Retinal pigment epithelial cell (primary cell): ENCODE measurements around the gene DACT1.

ENCODE experiments used
- DNase-seq: peaks from one replicate; pipeline ENCODE4 v3.0.0-alpha.2; 2010; ENCODE audit warnings: low read depth
- H3K4me3 ChIP-seq: 2 replicates; pipeline ENCODE4 v1.5.1; 2011; ENCODE audit warnings: mild to moderate bottlenecking, low read length, control low read depth, moderate library complexity
- CTCF ChIP-seq: conservative IDR thresholded peaks from 2 replicates; pipeline ENCODE4 v1.5.1; 2011; ENCODE audit warnings: low read depth, low read length, control low read depth, inconsistent platforms

The DACT1 gene

GRCh38 chr14:58666737-58667136 is 29.0 kb downstream of the DACT1 start:
- no peak overlapping the region for H3K4me3 ChIP-seq
- DNase-seq, result no peak
- no peak for TF ChIP-seq CTCF

DNA sequence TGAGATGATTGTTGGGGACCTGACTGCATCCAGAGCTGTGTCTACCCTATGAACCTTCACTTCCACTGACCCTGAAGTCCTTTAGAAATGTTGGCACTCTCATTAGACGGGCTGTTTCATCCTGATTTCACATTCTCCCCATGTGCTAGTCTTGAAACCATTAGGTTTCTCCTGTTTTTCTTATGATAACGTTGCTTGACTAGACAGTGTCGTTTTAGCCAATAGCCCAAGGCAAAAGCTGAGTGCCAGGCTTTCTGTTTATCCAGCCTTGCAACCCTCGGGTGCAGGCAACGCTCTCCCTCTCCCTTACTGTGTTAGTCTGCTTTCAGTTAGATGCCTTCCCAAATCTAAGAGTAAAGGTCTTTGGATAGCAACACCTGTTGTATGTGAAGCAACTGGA is 30.1 kb downstream of the DACT1 start:
- H3K4me3 ChIP-seq, result no peak overlapping the region
- no peak for DNase-seq
- no peak for TF ChIP-seq CTCF

GRCh38 chr14:58668848-58669480 is 31.2 kb downstream of the DACT1 start:
- DNase-seq, result no peak
- no peak for TF ChIP-seq CTCF
- H3K4me3 ChIP-seq, result no peak overlapping the region

DNA sequence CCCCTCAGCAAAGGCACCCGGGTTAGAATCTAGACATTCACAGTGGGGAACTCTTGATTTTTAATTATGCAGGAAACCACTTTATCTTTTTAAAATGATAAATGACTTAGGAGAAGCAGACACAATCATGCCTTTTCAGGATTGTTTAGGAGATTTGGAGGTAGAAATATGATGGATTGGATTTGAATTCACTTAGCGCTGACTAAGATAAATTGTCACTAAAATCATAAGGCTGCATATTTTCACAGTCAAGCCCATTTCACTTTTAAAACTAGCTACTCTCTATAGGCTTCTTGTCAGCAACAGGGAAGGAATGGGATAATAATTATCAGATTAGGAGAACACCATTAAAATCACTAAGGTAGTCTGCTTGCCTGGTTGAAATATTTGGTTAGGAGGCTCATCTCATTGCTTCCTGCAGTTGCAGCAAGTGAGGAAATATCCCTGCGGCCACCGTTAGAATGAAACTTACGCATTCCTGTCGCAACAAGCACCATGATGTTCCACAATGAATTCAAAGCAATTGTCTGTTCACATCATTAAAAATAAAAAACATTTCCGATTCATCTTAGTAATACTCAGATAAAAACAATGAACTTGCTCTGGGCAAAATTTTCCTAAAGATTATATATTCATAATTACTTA is 31.9 kb downstream of the DACT1 start:
- TF ChIP-seq CTCF, result no peak
- no peak for DNase-seq
- no peak overlapping the region for H3K4me3 ChIP-seq

DNA sequence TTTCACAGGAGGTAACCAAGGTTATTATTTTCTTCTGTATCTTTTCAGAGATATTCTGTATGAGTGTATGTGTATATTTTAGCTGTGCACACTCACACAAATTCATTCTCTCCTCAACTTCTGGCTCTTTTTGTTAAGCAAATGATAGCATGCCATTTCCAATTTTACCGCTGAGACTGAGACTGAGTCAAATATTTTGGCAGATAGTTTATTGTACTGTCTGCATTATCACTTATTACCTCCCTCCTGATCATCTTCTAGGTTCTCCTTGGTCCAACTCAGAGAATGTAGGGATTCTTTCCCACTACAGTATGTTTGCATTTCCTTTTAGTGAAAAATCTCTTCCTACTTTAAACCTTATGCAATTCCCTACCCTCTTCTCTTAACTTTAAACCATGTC is 33.3 kb downstream of the DACT1 start:
- DNase-seq, result no peak
- H3K4me3 ChIP-seq, result no peak overlapping the region
- TF ChIP-seq CTCF, result no peak

DNA sequence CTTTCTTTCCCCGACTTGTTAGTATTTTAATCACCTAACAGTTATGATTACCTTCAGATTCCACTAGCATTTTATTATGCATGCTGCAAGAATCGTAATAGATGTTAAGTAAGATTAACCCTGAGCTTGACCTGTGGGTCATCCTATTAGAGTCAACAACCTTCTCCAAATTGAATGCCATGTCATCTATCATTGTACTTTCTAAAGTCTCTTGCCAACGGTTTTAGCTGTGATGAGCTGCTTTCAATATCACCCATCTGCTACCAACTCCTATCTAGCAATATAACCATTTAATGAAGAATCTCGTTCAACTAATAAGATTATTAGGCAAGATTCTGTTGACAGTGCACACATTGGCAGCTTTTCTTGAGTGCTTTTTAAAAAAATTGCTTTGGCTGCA is 33.7 kb downstream of the DACT1 start:
- DNase-seq, result no peak
- no peak overlapping the region for H3K4me3 ChIP-seq
- TF ChIP-seq CTCF, result no peak

DNA sequence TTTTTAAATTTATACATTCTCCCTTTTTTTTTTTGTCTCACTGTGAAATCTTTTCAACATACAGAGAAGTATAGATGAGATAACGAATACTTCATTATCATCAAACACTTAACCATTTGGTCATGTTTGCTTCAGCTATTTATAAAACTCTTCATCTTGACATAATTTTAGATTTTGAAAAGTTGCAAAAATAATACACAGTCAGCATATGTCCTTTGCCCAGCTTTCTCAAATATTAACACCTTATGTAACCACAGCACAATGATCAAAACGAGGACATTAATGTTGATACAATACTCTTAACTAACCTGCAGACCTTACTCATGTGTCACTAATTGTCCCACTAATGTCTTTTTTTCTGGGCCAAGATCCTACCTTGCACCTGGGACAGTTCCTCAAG is 36.0 kb downstream of the DACT1 start:
- no peak for DNase-seq
- no peak overlapping the region for H3K4me3 ChIP-seq
- TF ChIP-seq CTCF, result no peak
